ENCODE results near the gene PDCD7. TPM values are rescaled to one million over a fixed set of nuclear protein-coding genes. Genes with fewer than 3 reads are reported as not detected.
A peak's percentile ranks its signal among the peaks of the same experiment; 100 is the strongest.

The PDCD7 gene
- total RNA-seq, 1 donor from 2014 or later, result 19.3 TPM

DNA sequence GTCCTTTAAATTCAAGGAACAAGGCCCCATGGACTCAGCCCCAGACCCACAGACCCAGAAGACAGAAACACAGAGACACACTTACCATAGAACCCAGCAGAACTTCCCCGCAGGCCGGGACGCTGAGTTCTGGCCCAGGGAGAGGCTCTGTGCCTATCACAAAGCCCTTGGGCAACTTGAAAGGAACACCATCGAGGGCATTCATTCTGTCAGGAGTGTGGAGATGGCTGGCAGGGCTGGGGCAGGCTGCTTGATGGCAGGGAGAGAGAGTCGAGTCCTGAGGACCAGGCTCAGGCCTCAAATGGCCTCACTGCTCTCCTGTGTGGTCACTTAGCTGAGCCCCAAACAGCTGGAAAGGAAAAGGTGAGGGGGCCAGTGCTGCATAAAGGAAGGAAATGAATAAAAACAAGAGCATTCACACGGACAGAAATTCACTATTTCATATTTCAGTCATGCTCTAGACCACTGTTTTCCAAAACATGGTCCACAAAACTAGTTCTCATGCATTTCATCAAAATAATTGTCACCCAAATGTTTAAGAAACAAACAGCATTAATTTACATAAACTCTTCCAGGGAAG is 27.5 kb downstream of the PDCD7 start:
- H3K4me1 Mint-ChIP-seq (ENCODE audit: unreplicated experiment), result peaks cover 14% of the 10 kb centered on the region
- H3K36me3 Mint-ChIP-seq (ENCODE audit: low read depth, unreplicated experiment), result no peaks in the 10 kb centered on the region
- no peak for DNase-seq (ENCODE audit: low spot score)
- TF ChIP-seq, protein P1, sequence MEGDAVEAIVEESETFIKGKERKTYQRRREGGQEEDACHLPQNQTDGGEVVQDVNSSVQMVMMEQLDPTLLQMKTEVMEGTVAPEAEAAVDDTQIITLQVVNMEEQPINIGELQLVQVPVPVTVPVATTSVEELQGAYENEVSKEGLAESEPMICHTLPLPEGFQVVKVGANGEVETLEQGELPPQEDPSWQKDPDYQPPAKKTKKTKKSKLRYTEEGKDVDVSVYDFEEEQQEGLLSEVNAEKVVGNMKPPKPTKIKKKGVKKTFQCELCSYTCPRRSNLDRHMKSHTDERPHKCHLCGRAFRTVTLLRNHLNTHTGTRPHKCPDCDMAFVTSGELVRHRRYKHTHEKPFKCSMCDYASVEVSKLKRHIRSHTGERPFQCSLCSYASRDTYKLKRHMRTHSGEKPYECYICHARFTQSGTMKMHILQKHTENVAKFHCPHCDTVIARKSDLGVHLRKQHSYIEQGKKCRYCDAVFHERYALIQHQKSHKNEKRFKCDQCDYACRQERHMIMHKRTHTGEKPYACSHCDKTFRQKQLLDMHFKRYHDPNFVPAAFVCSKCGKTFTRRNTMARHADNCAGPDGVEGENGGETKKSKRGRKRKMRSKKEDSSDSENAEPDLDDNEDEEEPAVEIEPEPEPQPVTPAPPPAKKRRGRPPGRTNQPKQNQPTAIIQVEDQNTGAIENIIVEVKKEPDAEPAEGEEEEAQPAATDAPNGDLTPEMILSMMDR (IDR thresholded peaks at IDR 0.05; ENCODE audit: unreplicated experiment), result no peak
- no peak overlapping the region for H3K27ac Mint-ChIP-seq (ENCODE audit: unreplicated experiment)
- peaks cover 4% of the 10 kb centered on the region for H3K27me3 Mint-ChIP-seq (ENCODE audit: unreplicated experiment)
- H3K4me3 Mint-ChIP-seq (ENCODE audit: unreplicated experiment), result no peak overlapping the region
- H3K9me3 Mint-ChIP-seq (ENCODE audit: unreplicated experiment), result no peaks in the 10 kb centered on the region

DNA sequence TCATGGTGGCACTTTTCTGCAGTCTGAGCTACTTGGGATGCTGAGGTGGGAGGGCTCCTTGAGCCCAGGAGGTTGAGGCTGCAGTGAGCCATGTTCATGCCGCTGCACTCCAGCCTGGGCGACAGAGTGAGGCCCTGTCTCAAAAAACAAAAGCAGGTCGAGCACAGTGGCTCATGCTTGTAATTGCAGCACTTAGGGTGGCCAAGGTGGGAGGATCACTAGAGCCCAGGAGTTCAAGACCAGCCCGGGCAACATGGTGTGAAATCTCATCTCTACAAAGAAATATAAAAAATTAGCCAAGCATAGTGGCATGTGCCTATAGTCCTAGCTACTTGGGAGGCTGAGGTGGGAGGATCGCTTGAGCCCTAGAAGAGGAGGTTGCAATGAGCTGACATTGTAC is 28.6 kb downstream of the PDCD7 start:
- TF ChIP-seq, protein P1 (IDR thresholded peaks at IDR 0.05; ENCODE audit: unreplicated experiment), result no peak
- no peak for DNase-seq (ENCODE audit: low spot score)
- Mint-ChIP-seq H3K9me3 (ENCODE audit: unreplicated experiment) (no peaks in the 10 kb centered on the region), H3K4me3 (ENCODE audit: unreplicated experiment) (no peak overlapping the region), H3K27ac (ENCODE audit: unreplicated experiment) (no peak overlapping the region), H3K36me3 (ENCODE audit: low read depth, unreplicated experiment) (no peaks in the 10 kb centered on the region), H3K4me1 (ENCODE audit: unreplicated experiment) (peaks cover 13% of the 10 kb centered on the region), H3K27me3 (ENCODE audit: unreplicated experiment) (peaks cover 4% of the 10 kb centered on the region)

DNA sequence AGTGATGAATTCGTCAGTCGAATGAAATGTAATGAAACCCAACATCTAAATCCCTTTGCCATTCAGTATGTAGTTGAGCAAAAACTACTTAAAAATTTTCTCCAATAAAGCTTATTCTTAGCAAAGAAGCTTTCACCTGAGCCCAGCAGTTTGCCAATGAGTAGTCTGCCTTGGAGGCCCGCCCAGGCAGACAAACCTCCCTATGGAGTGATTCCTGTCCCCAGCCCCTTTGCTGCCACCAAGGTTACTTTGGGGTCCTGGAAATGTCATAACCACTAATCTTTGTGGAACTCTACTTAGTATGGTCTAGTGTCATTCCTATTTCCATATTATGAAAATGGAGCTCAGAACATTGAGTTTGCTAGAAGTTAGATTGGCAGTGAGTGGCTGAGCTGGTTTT is 30.7 kb downstream of the PDCD7 start:
- Mint-ChIP-seq H3K4me3 (ENCODE audit: unreplicated experiment) (no peak overlapping the region), H3K4me1 (ENCODE audit: unreplicated experiment) (peaks cover 13% of the 10 kb centered on the region), H3K27me3 (ENCODE audit: unreplicated experiment) (peaks cover 4% of the 10 kb centered on the region), H3K36me3 (ENCODE audit: low read depth, unreplicated experiment) (peaks cover 11% of the 10 kb centered on the region), H3K27ac (ENCODE audit: unreplicated experiment) (no peak overlapping the region), H3K9me3 (ENCODE audit: unreplicated experiment) (no peaks in the 10 kb centered on the region)
- no peak for DNase-seq (ENCODE audit: low spot score)
- TF ChIP-seq, protein P1 (IDR thresholded peaks at IDR 0.05; ENCODE audit: unreplicated experiment), result no peak

DNA sequence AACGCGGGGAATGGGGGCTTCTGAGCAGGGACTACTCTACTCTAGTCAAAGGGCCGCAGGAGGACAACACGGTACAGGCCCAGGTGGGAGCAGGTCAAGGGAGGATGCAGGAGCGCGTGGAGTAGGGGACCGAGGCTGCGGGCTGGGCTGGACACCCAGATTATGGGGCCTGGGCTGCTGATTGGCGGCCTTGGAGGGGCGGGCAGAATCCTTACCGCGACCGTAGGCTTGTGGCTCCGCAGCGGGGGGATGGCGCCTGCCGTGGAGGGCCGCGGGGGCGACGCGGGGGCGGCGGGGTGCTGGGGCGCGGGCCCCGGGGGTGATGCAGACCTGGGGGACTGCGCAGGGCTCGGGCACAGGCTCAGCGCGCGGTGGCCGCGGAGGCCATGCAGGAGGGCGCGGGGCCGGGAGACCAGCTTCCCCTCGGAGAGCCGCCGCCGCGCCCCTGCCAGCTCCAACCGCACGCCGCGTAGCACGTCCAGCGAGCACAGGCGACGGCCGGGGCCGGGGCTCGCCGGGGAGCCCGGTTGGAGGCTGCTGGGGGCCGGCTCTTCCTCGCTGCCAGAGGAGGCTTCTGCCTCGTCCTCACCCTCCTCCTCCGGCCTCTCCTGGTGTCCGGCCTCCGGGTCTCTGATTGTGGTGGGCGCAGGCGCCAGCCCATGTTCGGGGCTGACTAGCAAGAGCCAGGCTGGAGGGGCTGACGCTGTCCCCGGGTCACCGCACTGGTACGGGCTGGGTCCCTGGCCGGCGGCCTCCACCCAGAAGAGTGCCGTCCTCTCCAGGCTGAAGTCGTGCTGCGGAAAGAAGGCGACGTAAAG is 31.5 kb downstream of the PDCD7 start:
- Mint-ChIP-seq H3K36me3 (ENCODE audit: low read depth, unreplicated experiment) (peaks cover 16% of the 10 kb centered on the region), H3K4me3 (ENCODE audit: unreplicated experiment) (peak overlapping the region; percentile 80), H3K9me3 (ENCODE audit: unreplicated experiment) (no peaks in the 10 kb centered on the region), H3K27ac (ENCODE audit: unreplicated experiment) (no peak overlapping the region), H3K4me1 (ENCODE audit: unreplicated experiment) (peaks cover 13% of the 10 kb centered on the region), H3K27me3 (ENCODE audit: unreplicated experiment) (peaks cover 4% of the 10 kb centered on the region)
- DNase-seq (ENCODE audit: low spot score), result peak; percentile 56
- TF ChIP-seq, protein P1 (IDR thresholded peaks at IDR 0.05; ENCODE audit: unreplicated experiment), result no peak

DNA sequence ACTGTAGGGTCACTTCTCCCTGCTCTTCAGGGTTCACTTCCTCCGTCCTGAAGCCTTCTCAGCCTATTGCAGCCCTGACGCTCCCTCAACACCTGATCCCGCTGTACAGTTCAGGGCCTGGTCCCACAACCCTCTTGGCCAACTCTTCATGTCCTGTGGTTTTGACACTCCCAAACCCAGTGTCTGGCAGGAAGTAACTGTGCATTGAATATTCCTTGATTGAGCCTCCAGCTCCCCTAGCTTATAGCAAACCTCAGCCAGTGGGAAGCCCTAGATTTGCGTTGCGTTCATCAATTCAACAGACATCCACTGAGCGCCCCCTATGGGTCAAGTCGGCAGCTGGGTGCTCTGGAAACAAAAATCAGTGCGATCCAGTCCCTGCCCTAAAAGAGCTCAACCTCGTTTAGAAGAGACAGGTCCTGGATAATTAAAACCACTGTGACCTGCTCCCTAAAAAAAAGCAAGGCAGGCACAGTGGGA is 32.2 kb downstream of the PDCD7 start:
- Mint-ChIP-seq H3K27me3 (ENCODE audit: unreplicated experiment) (peaks cover 4% of the 10 kb centered on the region), H3K4me3 (ENCODE audit: unreplicated experiment) (peak overlapping the region; percentile 80), H3K36me3 (ENCODE audit: low read depth, unreplicated experiment) (peaks cover 16% of the 10 kb centered on the region), H3K4me1 (ENCODE audit: unreplicated experiment) (peaks cover 13% of the 10 kb centered on the region), H3K27ac (ENCODE audit: unreplicated experiment) (no peak overlapping the region), H3K9me3 (ENCODE audit: unreplicated experiment) (no peaks in the 10 kb centered on the region)
- TF ChIP-seq, protein P1 (IDR thresholded peaks at IDR 0.05; ENCODE audit: unreplicated experiment), result peak; percentile 84
- peak; percentile 88 for DNase-seq (ENCODE audit: low spot score)
